Caco-2 (cell line): ENCODE results near the gene TEN1. TPM values are rescaled to one million over a fixed set of nuclear protein-coding genes. Genes with fewer than 3 reads are reported as not detected.

Source experiments
- BruUV-seq: library from RNA; stranded (reverse); fragments of 400-500 nt; replicated peaks from 2 replicates; lab custom pipeline; 2021; lab: Mats Ljungman, UMichigan
- CTCF ChIA-PET: fragments of 300-600 bp; sonication (Branson Sonifier 250); formaldehyde crosslinking; loops from one replicate; lab custom pipeline; 2022; ENCODE audit warnings: antibody characterized with exemption; lab: Charles Lee
- POLR2A ChIA-PET: fragments of 300-600 bp; sonication (Branson Sonifier 250); formaldehyde crosslinking; loops from one replicate; lab custom pipeline; 2022; ENCODE audit warnings: antibody characterized with exemption; lab: Charles Lee
- DNase-seq, 2 experiments: peaks; one replicate each; pipeline versions ENCODE4 v3.0.0 to v3.0.0-alpha.2; 2020 to 2022
- H3K27me3 ChIP-seq: replicated peaks from 2 replicates; pipeline ENCODE4 v1.6.0; 2011; ENCODE audit warnings: low read length; ENCODE audit not compliant: control insufficient read depth, insufficient read depth
- H3K36me3 ChIP-seq: 2 replicates; pipeline ENCODE4 v1.5.1; 2011; ENCODE audit warnings: low read length; ENCODE audit not compliant: control insufficient read depth, insufficient read depth
- H3K4me1 ChIP-seq: fragments of 250-450 bp; sonication (Bioruptor Pico); 2 replicates; pipeline ENCODE4 v1.5.1; 2020; ENCODE audit warnings: mild to moderate bottlenecking
- H3K4me3 ChIP-seq: 2 replicates; pipeline ENCODE4 v1.5.1; 2011; ENCODE audit warnings: low read depth, mild to moderate bottlenecking, control low read depth, low read length
- H3K9me3 ChIP-seq: fragments of 250-450 bp; sonication (Bioruptor Pico); 2 replicates; pipeline ENCODE4 v1.5.1; 2020; ENCODE audit warnings: mild to moderate bottlenecking, moderate library complexity
- H3K27ac Mint-ChIP-seq: one replicate; pipeline ENCODE4 v1.8.0; 2022; ENCODE audit warnings: mixed read lengths; ENCODE audit not compliant: unreplicated experiment
- H3K27me3 Mint-ChIP-seq: one replicate; pipeline ENCODE4 v1.8.0; 2022; ENCODE audit warnings: mixed read lengths; ENCODE audit not compliant: insufficient read depth, unreplicated experiment
- H3K36me3 Mint-ChIP-seq: one replicate; pipeline ENCODE4 v1.8.0; 2022; ENCODE audit warnings: mild to moderate bottlenecking, mixed read lengths; ENCODE audit not compliant: insufficient read depth, unreplicated experiment
- H3K4me1 Mint-ChIP-seq: one replicate; pipeline ENCODE4 v1.8.0; 2022; ENCODE audit warnings: low read depth, mixed read lengths; ENCODE audit not compliant: unreplicated experiment
- H3K4me3 Mint-ChIP-seq: one replicate; pipeline ENCODE4 v1.8.0; 2022; ENCODE audit warnings: mild to moderate bottlenecking, moderate library complexity, mixed read lengths; ENCODE audit not compliant: unreplicated experiment
- H3K9me3 Mint-ChIP-seq: one replicate; pipeline ENCODE4 v1.8.0; 2022; ENCODE audit warnings: mixed read lengths; ENCODE audit not compliant: unreplicated experiment
- intact Hi-C: fragments of 100-400 bp; cut with micrococcal nuclease; formaldehyde crosslinking; loops from one replicate; pipeline ENCODE4 v1.10.0; 2022; ENCODE audit not compliant: unreplicated experiment
- total RNA-seq: library from RNA; stranded (reverse); gene quantifications from 2 replicates; pipeline ENCODE4 v1.2.3, GENCODE V29; 2022
- TF ChIP-seq, protein P1 (sequence below), 2 experiments: fragments of 200-600 bp in 1 of 2; IDR thresholded peaks; 1 replicate in 1 of 2; 2 replicates in 1 of 2; pipeline versions ENCODE4 v1.5.1 to v1.8.0; 2011 to 2022; ENCODE audit warnings: antibody characterized with exemption in 1 of 2, control low read depth in 1 of 2, inconsistent platforms in 1 of 2, low read depth in 1 of 2, low read length in 1 of 2, mild to moderate bottlenecking in 1 of 2, moderate library complexity in 1 of 2; ENCODE audit not compliant: insufficient read depth in 1 of 2, severe bottlenecking in 1 of 2, unreplicated experiment in 1 of 2

Gene TEN1
- total RNA-seq, 1 experiment from 2014 or later: 20.3 TPM

DNA sequence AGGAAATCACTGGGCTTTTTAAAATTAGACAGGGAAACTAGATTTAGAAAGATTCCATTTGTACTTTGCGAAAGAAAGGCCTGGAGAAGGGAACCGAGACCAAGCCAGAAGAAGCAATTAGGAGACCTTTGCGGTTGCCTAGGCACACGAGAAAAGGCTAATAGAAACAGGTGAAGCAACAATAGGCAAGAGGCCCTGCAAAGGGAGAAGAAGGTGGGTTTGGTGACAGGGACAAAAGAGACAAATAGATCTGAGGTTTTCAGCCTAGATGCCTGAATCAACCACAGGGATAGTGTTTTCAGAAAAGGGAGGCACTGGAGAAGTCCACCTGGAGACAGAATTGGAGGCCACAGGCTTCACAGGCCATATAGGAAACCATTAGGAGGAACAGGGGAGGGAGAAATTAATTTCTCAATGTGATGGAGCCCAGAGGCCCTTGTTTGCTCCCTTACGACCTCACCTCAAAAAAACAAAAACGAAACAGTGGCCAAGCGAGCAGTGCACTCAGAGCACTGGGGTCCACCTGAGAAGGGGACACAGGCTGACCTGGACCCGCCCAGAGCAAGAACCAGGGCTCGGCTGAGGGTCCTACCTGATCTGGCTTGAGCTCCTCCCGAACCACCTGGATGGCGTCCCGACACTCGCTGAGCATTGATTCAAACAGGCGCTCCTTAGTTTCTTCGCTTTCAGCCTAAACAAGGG, 70.9 kb downstream of the TEN1 start:
- Mint-ChIP-seq H3K27me3 (no peaks in the 10 kb centered on the region), H3K4me3 (no peak overlapping the region), H3K27ac (no peak overlapping the region), H3K36me3 (peaks cover 91% of the 10 kb centered on the region), H3K4me1 (peaks cover 9% of the 10 kb centered on the region), H3K9me3 (no peaks in the 10 kb centered on the region)
- TF ChIP-seq, protein P1, sequence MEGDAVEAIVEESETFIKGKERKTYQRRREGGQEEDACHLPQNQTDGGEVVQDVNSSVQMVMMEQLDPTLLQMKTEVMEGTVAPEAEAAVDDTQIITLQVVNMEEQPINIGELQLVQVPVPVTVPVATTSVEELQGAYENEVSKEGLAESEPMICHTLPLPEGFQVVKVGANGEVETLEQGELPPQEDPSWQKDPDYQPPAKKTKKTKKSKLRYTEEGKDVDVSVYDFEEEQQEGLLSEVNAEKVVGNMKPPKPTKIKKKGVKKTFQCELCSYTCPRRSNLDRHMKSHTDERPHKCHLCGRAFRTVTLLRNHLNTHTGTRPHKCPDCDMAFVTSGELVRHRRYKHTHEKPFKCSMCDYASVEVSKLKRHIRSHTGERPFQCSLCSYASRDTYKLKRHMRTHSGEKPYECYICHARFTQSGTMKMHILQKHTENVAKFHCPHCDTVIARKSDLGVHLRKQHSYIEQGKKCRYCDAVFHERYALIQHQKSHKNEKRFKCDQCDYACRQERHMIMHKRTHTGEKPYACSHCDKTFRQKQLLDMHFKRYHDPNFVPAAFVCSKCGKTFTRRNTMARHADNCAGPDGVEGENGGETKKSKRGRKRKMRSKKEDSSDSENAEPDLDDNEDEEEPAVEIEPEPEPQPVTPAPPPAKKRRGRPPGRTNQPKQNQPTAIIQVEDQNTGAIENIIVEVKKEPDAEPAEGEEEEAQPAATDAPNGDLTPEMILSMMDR (IDR thresholded peaks at IDR 0.05; ENCODE audit: insufficient read depth in 1 of 2, low read depth in 1 of 2, low read length in 1 of 2, severe bottlenecking in 1 of 2, unreplicated experiment in 1 of 2): no peak
- no TSS peak for BruUV-seq
- H3K36me3 ChIP-seq: no peaks in the 10 kb centered on the region; the same call in none of the 2 replicates
- intact Hi-C loops: no loop called here
- H3K4me1 ChIP-seq: peaks cover 13% of the 10 kb centered on the region
- no peaks in the 10 kb centered on the region for H3K27me3 ChIP-seq
- ChIA-PET POLR2A (no interaction called here), CTCF (interaction anchor here (0.5 kb wide), 1 partner anchor 625 kb away, joined by 4 read pairs; no protein-coding TSS in a partner anchor)
- no peak overlapping the region for H3K4me3 ChIP-seq
- no peak for DNase-seq
- no peaks in the 10 kb centered on the region for H3K9me3 ChIP-seq

Other genes starting within 250 kb of the TEN1 start
- 41.1 and 45.0 TPM in 2 replicates for gene GALK1, start 214.0 kb upstream of the TEN1 start, total RNA-seq
- 31.2 and 33.3 TPM in 2 replicates for gene UNK, start 194.4 kb upstream of the TEN1 start, total RNA-seq
- 5.5 and 9.0 TPM in 2 replicates for gene UNC13D, start 134.8 kb upstream of the TEN1 start, total RNA-seq
- gene WBP2, start 123.9 kb upstream of the TEN1 start, total RNA-seq: 66.6 and 72.3 TPM in 2 replicates
- 2.0 and 2.5 TPM in 2 replicates for gene TRIM47, start 100.7 kb upstream of the TEN1 start, total RNA-seq
- 23.1 and 25.2 TPM in 2 replicates for gene TRIM65, start 82.3 kb upstream of the TEN1 start, total RNA-seq
- 157 and 163 TPM in 2 replicates for gene MRPL38, start 74.4 kb upstream of the TEN1 start, total RNA-seq
- 13.9 and 14.1 TPM in 2 replicates for gene FBF1, start 38.2 kb upstream of the TEN1 start, total RNA-seq
- 43.7 and 48.3 TPM in 2 replicates for gene ACOX1, start 74 bp upstream of the TEN1 start, total RNA-seq
- 5.2 and 6.8 TPM in 2 replicates for gene CDK3, start 21.6 kb downstream of the TEN1 start, total RNA-seq
- gene EVPL, start 48.1 kb downstream of the TEN1 start, total RNA-seq: 0.16 and 0.46 TPM in 2 replicates
- 105 and 113 TPM in 2 replicates for gene SRP68, start 93.3 kb downstream of the TEN1 start, total RNA-seq
- gene GALR2, start 95.5 kb downstream of the TEN1 start, total RNA-seq: 0.50 and 0.79 TPM in 2 replicates
- 0.34 TPM in 1 of 2 replicates, not detected in the other for gene ZACN, start 99.9 kb downstream of the TEN1 start, total RNA-seq
- gene EXOC7, start 124.5 kb downstream of the TEN1 start, total RNA-seq: 205 TPM in 2 replicates
- gene FOXJ1, start 162.0 kb downstream of the TEN1 start, total RNA-seq: 7.0 and 10.7 TPM in 2 replicates